Epidermal melanocyte (primary cell): ENCODE measurements around the gene TCF25.
A peak's percentile ranks its signal among the peaks of the same experiment; 100 is the strongest.

Experiments
- DNase-seq: peaks from one replicate; pipeline ENCODE4 v3.0.0; 2011; ENCODE audit warnings: low spot score; ENCODE audit not compliant: insufficient read length

TCF25 gene

DNA sequence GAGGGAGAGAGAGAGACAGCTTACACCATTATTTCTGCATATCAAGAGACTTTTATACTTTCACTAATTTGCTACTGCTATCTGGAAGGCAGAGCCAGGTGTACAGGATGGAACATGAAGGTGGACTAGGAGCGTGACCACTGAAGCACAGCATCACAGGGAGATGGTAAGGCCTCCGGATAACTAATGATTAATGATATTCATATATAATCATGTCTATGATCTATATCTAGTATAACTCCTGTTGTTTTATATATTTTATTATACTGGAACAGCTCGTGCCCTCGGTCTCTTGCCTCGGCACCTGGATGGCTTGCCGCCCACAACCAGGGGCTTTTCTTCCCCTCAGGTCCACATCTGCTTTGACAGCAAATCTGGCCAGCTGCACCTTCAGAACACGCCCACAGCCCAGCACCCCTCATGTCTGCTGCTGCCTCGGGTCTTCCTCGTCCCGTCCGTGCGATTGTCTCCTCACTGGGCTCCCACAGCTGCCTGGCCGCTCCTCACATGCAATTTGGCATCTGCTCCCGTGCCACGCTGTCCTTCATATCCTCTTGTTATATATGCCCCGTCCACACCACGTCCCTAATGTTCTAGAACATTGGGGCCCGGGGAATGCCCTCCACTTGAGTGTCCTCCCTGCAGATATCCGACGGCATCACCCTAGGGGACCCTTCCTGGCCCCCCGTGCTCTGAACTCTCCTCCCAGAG lies 64.9 kb downstream of the TCF25 start:
- no peak for DNase-seq

DNA sequence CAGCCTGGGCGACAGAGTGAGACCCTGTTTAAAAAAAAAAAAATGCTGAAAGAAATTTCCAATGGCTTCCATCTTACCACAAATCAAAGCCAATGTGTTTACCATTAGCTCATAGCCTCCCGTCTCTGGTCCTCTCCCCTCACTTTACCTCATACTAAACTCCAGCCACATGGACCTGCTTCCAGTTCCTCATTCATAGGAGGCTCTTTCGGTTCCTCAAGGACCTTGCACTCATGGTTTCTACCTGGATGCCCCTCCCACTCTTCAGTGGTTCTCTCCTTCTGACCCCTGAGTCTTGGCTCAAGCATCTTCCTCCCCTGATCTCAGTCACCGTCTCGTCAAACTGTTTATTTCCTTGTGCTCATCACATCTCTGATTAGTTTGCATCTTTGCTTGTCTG lies 71.4 kb downstream of the TCF25 start:
- peak; percentile 10 for DNase-seq

DNA sequence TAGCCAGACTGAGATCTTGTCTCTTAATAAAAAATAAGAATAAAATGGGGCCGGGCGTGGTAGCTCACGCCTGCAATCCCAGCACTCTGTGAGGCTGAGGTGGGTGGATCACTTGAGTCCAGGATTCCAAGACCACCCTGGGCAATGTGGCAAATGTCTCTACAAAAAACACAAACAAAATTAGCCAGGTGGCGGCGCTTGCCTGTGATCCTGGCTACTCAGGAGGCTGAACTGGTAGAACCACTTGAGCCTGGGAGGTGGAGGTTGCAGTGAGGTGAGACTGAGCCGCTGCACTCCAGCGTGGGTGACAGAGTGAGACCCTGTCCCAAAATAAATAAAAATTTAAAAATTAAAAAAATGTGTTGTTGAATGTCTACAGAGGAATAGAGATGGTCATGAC lies 72.3 kb downstream of the TCF25 start:
- no peak for DNase-seq

DNA sequence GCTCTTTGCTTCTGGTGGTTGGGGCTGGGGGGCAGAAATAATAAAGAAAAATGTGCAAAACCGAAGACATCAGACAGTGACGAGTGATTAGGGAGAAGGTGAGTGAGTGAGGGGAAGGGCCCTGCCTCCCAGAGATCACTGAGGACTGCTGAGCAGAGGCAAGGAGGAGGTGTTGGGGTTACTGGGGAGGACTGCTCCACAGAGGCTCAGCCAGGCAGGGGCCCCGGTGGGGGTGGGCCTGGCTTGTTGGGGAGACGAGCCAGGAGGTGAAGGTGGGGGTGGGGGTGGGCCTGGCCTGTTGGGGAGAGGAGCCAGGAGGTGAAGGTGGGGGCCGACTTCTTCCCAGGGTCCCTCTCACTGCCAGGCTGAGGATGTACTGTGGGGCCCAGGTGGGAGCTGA lies 73.1 kb downstream of the TCF25 start:
- DNase-seq: no peak

DNA sequence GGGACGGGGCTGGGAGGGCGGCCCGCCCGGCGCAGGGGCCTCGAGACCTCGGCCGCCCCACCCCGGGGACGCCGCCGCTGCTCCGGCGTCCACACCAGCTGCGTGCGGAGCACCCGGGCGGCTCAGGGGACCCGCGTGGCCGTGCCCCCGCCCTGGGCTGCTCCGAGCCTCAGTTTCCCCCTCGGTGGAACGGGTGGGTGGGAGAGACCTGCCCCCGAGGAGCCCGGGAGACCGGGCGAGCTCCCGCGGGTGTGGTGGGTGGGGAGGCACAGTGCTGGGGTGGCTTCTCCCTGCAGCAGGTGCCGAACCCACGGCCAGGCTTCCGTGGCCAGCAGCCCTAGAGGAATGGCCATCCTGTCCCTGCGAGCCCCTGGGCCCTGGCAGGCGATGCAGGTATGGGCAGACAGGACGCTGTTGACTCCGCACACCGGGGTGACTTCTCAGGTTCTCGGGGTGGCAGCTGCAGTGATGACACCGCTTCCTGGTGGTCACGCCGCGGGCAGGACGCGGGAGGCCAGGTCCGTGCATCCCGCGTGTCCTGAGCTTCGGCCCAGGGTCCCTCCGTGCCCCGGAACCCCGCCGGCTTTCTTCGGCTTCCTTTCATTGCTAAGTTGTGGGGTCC lies 75.8 kb downstream of the TCF25 start:
- DNase-seq: peak; percentile 5

DNA sequence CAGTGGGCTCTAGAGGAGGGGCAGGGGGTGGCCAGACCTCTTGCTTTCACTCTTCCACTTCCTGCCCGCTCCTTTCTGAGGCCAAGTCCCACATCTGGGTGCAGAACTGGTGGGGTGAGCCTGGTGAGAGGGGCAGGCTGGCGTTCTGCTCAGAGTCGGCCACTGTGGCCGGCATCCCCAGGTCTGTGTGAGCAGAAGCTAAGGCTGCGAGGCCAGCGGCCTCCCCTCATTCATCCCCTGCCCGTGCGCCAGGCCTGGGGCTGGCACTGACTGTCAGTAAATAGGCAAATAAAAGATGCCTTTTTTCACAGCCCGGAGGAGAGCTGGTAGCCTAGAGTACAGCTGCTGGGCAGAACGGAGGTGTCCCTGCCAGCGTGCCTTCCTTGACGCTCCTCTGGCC lies 76.4 kb downstream of the TCF25 start:
- peak; percentile 11 for DNase-seq

- no peak for DNase-seq
These were observed 78.1 kb downstream of the TCF25 start for GRCh38 chr16:89951509-89951908.

DNA sequence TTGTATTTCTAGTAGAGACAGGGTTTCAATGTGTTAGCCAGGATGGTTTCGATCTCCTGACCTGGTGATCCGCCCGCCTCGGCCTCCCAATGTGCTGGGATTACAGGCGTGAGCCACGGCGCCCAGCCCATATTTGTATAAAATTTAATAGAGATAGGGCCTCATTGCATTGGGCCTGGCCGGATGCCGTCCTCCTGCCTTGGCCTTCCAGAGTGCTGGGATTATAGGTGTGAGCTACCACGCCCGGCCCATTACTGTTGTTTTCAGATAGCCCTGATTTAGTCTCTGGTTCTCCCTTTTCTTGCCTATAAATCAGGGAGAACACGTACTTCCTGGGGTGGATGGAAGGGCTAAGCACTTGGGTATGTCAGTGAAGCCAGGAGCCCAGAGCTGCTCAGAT lies 78.7 kb downstream of the TCF25 start:
- DNase-seq: peak; percentile 2

- peak; percentile 4 for DNase-seq
These were observed 79.2 kb downstream of the TCF25 start for GRCh38 chr16:89952551-89952950.

GRCh38 chr16:89953671-89954406 lies 80.4 kb downstream of the TCF25 start:
- peak; percentile 12 for DNase-seq

DNA sequence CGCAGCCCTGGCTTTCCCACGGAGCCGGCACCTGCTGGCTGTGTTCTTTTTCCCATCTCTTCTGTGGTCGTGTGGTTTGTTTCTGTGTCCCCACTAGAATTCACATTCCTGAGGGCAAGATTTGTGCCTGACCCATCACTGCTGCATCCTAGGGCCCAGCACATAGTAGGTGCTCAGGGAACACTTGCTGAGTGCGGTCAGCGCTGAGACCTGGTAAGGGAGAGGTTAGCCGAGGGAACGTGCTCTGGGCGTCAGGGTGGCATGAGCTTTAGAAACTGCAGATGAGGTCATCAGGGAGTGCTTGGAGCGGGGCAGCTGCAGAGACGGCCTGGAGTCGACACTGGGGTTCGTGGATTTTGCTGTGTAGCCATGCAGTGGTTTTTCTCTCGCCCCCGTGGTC lies 81.1 kb downstream of the TCF25 start:
- DNase-seq: no peak

DNA sequence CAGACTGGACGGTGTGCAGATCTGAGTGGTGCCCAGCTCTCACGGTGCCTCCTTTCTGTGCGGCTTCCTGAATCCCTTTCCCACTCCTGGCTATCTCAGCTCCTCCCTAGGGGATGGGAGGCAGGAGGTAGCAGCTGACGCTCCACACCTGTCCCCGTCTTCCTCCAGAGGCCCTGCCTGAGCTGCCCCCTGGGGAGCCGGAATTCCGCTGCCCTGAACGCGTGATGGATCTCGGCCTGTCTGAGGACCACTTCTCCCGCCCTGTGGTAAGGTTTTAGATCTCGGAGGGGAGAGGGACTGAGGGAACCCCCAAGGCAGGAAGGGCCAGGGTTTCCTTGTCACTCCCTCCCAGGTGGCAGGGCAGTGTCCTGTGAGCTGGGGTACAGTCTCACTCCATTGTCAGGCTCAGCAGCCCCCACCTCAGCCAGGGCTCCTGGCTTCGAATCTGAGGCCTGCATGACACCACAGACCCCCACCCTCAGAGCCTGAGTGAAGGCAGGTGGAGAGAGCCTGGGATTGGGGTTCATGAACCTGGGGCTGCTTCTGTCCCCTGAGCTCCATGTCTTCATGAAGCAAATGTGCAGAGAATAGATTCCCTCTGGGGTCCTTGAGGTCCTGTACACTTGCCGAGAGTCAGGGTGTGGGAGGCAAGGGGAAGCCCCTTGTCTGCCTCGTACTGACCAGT lies 81.8 kb downstream of the TCF25 start:
- no peak for DNase-seq

DNA sequence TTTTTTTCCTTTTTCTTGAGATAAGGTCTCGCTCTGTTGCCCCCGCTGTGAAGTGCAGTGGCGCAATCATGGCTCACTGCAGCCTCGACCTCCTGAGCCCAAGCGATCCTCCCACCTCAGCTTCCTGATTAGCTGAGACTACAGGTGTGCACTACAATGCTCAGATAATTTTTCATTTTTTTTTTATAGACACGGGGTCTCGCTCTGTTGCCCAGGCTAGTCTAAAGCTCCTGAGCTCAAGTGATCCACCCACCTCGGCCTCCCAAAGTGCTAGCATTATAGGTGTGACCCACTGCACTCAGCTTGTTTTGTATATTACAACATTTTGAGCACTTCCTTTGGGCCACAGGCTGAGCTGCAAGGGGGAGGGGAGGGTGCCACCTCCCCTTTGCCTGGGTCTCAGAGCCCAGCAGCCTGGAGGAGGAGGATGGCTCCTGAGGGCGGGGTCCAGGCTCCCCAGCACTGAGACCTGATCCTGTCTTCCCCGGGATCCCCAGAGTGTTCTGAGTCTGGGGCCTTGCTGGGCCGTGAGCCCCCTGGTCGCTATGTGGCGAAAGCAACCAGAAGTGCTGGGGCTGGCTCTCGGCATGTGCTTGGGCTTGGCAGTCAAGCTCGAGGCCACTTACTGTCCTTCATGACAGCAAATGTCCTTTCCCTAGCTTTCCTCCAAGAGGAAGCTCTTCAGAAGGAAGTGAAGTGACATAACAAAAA lies 83.3 kb downstream of the TCF25 start:
- peak; percentile 5 for DNase-seq

GRCh38 chr16:89957216-89957785 lies 83.9 kb downstream of the TCF25 start:
- DNase-seq: peak; percentile 11

GRCh38 chr16:89958068-89958467 lies 84.7 kb downstream of the TCF25 start:
- peak; percentile 35 for DNase-seq

DNA sequence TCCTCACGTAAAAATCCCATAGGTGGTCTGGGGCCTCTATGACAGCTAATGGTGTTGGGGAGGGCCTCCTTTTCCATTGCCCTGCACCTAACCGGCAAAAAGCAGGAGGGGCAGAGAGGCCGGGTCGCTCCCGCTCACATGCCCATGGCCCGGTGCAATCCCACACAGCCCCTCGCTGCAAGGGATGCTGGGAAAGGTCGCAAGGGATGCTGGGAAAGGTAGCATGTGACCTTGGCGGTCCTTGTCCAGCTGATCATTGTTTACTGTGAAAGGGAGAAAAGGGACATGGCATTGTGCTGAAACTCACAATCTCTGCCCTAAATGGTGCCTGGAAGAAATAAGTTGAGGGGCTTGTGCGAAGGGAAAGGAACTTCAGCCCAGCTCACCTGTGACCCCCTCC lies 85.2 kb downstream of the TCF25 start:
- DNase-seq: peak; percentile 17

DNA sequence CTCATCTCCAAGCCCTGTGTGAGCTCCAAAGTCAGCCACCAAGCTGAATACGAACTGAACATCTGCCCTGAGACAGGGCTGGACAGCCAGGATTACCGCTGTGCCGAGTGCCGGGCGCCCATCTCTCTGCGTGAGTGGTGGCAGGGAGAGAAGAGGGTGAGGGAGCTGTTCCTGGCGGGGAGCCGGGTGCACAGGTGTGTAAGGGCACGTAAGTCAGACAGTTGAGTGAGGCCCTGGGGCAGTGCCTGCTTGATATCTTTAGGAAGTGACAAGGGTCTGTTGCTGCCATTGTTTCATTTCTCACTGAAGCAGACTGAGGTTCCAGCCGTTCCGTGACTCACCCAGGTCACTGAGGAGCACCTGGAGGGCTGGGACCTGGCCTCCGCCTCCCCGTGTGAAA lies 87.6 kb downstream of the TCF25 start:
- peak; percentile 10 for DNase-seq
